Measurements from ENCODE around the gene KANK2.

Gene KANK2

DNA sequence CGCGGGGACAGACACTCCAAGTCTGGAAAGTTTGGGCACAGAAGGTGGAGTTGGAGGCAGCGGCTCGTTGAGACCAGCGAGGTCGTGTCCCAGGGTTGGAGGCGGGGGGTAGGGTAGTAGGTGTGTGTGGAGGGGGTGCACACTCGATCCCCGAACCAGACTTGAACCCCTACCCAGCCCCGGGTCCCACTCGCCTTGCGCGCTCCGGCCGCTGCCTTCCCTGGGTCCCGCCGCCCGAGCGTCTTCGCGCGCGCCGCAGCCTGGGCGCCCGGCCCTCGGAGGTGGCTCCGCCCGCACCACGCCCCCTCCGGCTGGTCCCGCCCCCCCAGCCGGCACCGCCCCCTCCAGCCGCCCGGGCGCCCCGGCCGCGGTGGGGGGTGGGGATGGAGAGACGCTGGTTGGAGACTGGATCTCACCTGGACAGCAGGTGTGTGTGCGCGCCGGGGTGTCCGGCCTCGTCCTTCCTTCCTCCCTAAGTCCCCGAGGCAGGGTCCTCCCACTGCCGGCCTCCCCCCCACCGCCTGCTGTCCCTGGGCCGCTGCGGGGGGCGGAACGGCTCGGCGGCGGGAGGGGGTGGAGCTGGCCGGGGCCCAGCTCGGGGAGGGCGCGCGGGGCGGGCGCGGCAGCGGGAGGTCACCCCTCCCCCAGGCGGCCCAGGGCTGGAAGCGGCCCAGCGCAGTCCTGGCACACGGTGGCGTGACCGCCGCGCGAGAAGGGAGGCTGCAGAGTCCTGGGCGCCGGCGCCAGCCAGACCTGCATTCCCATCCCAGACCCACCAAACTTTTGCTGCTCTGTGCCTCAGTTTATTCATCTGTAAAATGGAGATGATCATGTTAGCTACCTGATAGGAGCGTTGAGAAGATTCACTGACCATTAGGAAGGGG is at the start of gene KANK2:
KANK2 (minus strand) TSS at position 255 of the 884 bp plus-strand sequence. CDS start 3,034 bp downstream, outside the sequence.
- peak; percentile 49 to 69 for DNase-seq

GRCh38 chr19:11246941-11247340 is 49.6 kb upstream of the KANK2 start:
- no peak for DNase-seq

GRCh38 chr19:11244846-11245589 is 47.7 kb upstream of the KANK2 start:
- DNase-seq, result no peak

DNA sequence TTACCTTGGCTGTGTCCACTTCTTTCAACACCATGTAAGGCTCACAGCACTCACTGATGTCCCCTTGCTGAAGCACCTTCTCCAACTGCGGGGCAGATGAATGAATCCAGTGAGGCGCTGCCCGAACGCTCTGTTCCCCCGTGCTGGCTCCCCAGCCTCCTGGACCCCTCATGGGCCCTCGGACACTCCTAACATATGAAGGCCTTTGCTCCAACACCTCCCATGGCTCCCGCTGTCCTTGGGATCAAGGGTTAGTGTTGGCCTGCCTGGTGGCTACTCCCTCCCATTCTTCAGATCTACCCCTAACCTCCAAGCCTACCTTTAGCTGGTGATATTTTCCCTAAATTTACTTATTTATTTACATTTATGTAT is 46.4 kb upstream of the KANK2 start:
- DNase-seq, result no peak

DNA sequence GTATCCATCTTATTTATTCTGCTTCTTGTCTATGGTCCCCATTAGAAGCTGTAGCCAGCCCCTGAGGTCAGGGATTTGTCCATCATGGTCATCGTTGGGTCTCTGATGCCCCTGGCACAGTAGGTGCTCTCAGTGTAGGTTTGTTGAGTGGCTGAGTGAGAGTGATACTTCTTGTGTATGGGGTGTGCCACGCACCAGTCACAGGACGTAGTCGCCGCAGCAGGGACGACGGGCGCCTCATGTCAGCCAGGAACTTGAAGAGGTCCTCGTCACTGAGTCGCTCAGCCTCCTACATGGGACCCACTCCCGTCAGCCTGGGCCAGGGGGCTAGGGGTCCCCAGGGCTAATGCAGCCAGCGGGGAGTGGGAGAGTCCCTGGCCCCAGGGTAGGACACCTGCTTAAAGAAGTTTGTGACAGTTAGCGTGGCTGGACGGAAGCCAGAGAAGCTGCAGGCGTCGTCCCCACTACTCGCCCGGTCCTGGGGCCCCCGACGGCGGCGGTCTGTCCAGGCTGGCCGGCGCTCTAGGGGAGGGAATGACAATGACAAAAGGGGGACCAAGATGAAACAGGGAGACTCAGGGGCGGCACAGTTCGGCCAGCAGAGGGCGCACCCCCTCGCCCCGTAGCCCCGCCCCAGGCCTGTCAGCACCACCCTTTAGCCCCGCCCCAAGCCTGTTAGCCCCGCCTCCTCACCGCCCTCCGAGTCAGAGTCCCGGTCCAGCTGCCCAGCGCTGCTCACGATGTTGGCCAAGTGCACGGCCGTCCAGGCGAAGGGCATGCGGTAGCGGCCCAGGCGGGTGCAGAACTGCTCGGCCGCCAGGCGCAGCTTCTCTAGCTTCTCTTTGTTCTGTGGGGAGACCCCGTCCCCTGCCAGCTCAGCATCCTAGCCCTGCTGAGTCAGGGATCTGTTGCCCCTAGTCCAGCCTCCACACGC is 45.8 kb upstream of the KANK2 start:
- peak; percentile 33 to 60 for DNase-seq

DNA sequence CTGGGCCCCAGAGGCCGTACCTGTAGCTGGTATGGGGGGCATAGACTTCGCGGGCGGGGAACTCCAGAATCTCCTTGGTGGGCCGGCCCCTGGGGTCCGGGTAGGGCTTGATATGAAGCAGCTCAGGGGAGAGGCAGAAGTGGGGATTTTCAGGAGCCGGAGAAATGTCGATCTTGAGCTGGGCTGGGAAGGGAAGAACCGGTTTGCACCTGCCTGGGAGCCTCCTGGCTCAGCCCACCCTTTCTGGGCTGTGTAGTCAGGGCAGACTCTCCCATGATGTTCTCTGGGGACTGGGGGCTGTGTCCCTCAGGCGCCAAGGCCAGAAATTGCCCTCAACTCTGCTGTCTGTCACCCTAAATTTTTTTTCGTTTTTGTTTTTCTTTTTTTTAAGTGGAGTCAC is 44.7 kb upstream of the KANK2 start:
- DNase-seq, result no peak

DNA sequence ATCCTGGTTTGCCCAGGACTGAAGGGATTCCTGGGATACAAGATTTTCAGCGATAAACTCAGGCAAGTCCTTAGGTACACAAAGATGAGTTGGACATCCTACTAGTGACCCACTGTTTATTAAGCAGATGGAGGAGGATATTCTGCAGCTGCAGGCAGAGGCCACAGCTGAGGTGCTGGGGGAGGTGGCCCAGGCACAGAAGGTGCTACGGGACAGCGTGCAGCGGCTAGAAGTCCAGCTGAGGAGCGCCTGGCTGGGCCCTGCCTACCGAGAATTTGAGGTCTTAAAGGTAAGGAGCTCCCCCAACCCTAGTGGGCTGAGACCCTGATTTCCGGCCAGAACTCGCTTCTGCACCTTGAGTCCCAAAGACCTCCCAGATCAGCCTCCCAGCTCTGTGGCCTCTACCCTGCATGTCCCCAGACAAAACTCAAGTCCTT is 42.7 kb upstream of the KANK2 start:
- DNase-seq, result no peak

- no peak for DNase-seq
These were observed 42.1 kb upstream of the KANK2 start, which contains the start of gene ANGPTL8 for GRCh38 chr19:11239377-11240000. TSS of gene ANGPTL8 (plus strand) at chr19:11239619. CDS start at chr19:11239638, 19 bp downstream.

- DNase-seq, result no peak
These were observed 41.5 kb upstream of the KANK2 start for GRCh38 chr19:11238781-11239376.

- DNase-seq, result no peak
These were observed 40.7 kb upstream of the KANK2 start for GRCh38 chr19:11238041-11238440.

DNA sequence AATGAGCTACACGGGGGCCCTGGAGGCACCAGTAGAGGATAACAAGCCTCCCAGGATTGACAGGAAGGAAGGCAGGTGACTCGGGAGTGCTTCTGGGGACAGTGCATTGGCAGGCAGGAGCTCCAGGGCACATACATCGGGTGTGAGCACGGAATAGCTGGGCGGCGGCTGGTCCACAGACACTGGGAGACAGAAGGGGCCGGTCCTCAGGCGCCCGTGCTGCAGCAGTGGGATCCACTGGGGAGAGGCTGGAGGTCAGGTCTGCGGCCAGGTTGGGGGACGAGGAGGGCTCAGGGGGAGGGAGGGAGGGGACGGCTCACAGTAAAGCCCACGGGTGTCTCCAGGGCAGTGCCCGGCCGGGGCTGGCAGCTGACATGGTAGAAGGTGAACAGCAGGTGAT is 40.0 kb upstream of the KANK2 start:
- DNase-seq, result no peak

GRCh38 chr19:11236324-11237301 is 39.3 kb upstream of the KANK2 start:
- no peak for DNase-seq

- no peak for DNase-seq
These were observed 37.2 kb upstream of the KANK2 start for GRCh38 chr19:11234486-11235075.

GRCh38 chr19:11233073-11233472 is 35.7 kb upstream of the KANK2 start:
- no peak for DNase-seq

- no peak for DNase-seq
These were observed 35.2 kb upstream of the KANK2 start for GRCh38 chr19:11232555-11232954.

DNA sequence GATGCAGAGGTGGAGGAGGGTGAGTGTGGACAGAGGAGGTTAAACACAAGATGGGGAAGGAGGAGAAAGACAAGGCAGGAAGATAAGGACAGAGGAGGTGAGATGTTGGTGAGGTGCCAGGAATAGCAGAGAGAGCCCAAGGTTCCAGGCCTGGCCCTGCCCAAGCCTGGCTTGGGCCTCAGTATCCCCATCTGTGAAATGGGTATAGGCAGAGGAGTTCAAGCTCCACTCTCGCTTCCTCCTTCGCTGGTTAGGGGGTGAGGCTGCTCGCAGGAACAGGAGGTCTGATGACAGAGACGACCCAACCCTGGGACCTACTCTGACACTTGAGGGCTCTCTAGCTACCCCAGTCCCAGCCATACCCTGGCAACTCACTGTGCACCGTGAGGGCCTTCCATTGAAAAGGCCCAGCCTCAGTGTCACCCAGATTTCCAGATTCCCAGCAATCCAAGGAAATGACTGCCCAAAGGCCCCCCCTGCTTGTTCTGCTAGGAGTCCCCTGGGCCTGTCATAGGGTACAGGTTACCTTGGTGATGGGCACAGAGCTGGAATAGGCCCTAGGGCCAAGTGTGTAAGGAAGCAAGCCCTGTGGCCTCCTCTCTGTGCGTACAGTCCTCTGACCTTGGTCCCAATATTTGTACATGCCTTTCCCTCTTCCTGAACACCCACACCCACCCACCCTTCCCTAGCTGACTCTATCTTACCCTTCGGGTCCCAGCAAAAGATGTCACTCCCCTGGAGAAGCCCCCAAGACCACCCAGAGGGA is 33.5 kb upstream of the KANK2 start:
- DNase-seq, result no peak

DNA sequence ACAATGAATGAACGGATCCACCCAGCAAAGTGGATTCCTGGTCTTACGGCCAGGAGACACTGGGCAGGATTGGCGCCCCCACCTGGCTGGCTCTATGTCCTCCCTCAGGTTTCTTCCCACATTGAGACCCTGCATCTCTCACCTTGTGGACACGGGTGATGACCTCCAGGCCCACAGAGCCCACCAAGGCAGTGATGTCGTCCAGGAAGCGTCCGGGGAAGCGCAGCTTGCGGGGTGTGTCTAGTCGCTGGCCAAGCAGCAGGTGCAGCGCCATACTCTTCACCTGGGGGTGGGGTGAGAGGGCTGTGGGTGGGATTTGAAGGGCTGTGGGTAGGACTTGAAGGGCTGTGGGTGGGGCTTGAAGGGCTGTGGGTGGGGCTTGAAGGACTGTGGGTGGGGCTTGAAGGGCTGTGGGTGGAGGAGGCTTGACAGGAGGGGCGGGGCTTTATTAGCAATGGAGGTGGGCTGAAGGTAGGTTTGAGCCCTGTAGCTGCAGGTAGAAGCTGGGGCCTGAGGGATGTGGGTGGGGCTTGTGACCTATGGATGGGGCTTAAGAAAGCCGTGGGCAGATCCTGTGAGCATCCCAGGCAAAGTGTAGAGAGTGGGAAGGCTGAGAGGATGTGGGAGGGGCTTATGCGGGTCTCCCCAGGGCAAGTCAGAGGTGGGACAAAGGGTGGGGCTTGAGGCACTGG is 30.0 kb upstream of the KANK2 start:
- DNase-seq, result no peak

GRCh38 chr19:11226716-11227166 is 29.4 kb upstream of the KANK2 start:
- DNase-seq, result no peak

- DNase-seq, result no peak
These were observed 28.5 kb upstream of the KANK2 start for GRCh38 chr19:11225815-11226214.
